ENCODE results near the gene DNAH3.

GRCh38 chr16:21197112-21197511 is 46.5 kb upstream of the DNAH3 start:
- TF ChIP-seq CTCF (IDR thresholded peaks at IDR 0.05; ENCODE audit: low read depth, low read length) (no peak), EZH2phosphoT487 (IDR thresholded peaks at IDR 0.05; ENCODE audit: low read depth) (no peak)
